Activated T-cell treated with anti-CD3 and anti-CD28 coated beads, Interleukin-2, amount 50 U/mL, for 72 hours (primary cell): ENCODE measurements around the gene CAMKMT. TPM values are rescaled to one million over a fixed set of nuclear protein-coding genes. Genes with fewer than 3 reads are reported as not detected.

ENCODE experiments used
- ATAC-seq, 2 donors: fragments of 150-1000 bp; cut with Tn5 transposase; replicated peaks in 1 of 2; 2 replicates each; pipeline ENCODE4 v1.10.0; 2021; ENCODE audit warnings: moderate library complexity in 2 of 2, mild to moderate bottlenecking in 1 of 2
- DNase-seq, 2 donors: peaks; one replicate each; pipeline ENCODE4 v3.0.0; 2021 to 2022; ENCODE audit warnings: mixed read lengths in 1 of 2
- H3K27ac Mint-ChIP-seq: one replicate; pipeline ENCODE4 v1.8.0; 2022; ENCODE audit warnings: mild to moderate bottlenecking, moderate library complexity, mixed read lengths
- H3K27me3 Mint-ChIP-seq: one replicate; pipeline ENCODE4 v1.8.0; 2022; ENCODE audit warnings: low read depth, mixed read lengths
- H3K36me3 Mint-ChIP-seq, 2 donors: one replicate each; pipeline ENCODE4 v1.8.0; 2022; ENCODE audit warnings: mixed read lengths in 2 of 2, mild to moderate bottlenecking in 1 of 2; ENCODE audit not compliant: insufficient read depth in 2 of 2
- H3K4me1 Mint-ChIP-seq: one replicate; pipeline ENCODE4 v1.8.0; 2022; ENCODE audit warnings: low read depth, mixed read lengths
- H3K4me3 Mint-ChIP-seq, 2 donors: one replicate each; pipeline ENCODE4 v1.8.0; 2022; ENCODE audit warnings: mild to moderate bottlenecking in 2 of 2, mixed read lengths in 2 of 2, moderate library complexity in 2 of 2
- H3K9me3 Mint-ChIP-seq, 2 donors: one replicate each; pipeline ENCODE4 v1.8.0; 2022; ENCODE audit warnings: mixed read lengths in 2 of 2
- total RNA-seq, 2 donors: library from RNA; stranded (reverse); gene quantifications; one replicate each; pipeline ENCODE4 v1.2.3, GENCODE V29; 2022

Gene CAMKMT
- total RNA-seq, 2 donors from 2014 or later, result 26.1 to 26.5 TPM

- Mint-ChIP-seq H3K27me3 (no peaks in the 10 kb centered on the region), H3K4me1 (no peaks in the 10 kb centered on the region), H3K9me3 (no peaks in the 10 kb centered on the region), H3K36me3 (peaks cover 2 to 4% of the 10 kb centered on the region in 2 donors), H3K27ac (no peak overlapping the region), H3K4me3 (no peak overlapping the region)
- no peak for ATAC-seq
- no peak for DNase-seq
These were observed 175.5 kb downstream of the CAMKMT start for GRCh38 chr2:44537264-44537663.

DNA sequence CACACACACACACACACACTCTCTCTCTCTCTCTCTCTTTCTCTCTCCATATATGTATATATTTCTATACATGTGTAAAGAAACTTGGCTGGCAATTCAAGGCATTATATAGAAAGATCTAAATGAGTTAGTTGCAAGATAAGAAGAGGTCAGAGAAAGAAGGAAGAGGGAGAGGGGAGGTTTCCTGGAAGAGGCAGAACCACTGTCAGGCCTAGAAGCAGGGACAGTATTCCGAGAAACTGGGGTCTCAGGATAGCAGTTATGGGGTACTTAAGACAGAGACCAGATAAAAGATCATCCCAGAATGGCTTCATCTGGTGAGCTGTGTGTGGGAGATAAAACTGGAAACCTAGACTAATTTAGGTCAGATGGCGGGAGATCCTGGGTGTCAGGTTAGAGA is 180.8 kb downstream of the CAMKMT start:
- no peak overlapping the region for H3K4me3 Mint-ChIP-seq
- H3K27me3 Mint-ChIP-seq, result no peaks in the 10 kb centered on the region
- H3K27ac Mint-ChIP-seq, result no peak overlapping the region
- H3K4me1 Mint-ChIP-seq, result no peaks in the 10 kb centered on the region
- no peaks in the 10 kb centered on the region for H3K9me3 Mint-ChIP-seq
- DNase-seq, result no peak
- H3K36me3 Mint-ChIP-seq, result no peaks in the 10 kb centered on the region
- ATAC-seq, result no peak

DNA sequence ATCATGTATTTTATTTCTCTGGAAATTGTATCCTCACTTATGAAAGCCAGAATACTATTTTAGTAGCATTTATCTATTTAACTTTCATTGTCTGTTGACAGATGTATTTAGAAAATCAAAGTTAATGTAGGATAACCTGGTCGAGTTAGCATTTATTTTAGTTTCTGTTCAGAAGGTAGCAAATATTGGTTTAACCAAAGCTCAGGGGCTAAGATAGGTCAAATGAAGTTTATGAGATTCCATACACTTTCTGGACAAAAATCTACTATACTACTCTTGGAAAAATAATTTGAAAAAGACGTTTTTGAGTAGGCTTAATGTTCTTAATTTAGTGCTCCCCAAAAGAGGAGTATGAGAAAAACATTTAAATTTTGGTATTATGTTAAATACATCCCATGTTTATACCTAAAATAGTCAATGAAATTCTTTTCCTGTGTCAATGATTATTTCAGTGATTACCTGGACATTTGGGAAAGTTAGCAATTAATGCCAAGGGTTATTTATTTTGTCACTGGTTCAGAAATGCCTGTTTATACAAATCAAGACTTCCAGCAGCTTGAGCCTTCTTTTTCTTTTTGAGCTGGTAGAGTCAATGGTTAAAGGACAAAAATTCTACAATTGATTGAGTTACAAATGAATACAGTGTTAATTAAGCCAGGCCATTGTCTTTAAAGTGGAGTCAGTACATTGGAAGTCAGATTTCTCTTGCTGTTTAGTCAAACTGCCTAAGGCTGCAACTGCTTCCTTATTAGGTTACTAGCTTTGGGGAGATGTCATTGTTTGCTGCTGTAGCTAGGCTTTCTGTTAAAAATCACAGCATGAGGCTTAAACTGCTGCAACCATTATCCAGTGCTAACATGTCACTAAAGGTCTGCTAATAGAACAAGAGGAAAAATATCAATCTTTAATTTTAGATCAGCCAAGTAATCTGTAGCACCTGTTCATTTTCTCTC is 182.3 kb downstream of the CAMKMT start:
- DNase-seq (no peak), ATAC-seq (no peak)
- no peaks in the 10 kb centered on the region for H3K9me3 Mint-ChIP-seq
- no peaks in the 10 kb centered on the region for H3K27me3 Mint-ChIP-seq
- H3K27ac Mint-ChIP-seq, result no peak overlapping the region
- no peaks in the 10 kb centered on the region for H3K36me3 Mint-ChIP-seq
- no peaks in the 10 kb centered on the region for H3K4me1 Mint-ChIP-seq
- H3K4me3 Mint-ChIP-seq, result no peak overlapping the region

DNA sequence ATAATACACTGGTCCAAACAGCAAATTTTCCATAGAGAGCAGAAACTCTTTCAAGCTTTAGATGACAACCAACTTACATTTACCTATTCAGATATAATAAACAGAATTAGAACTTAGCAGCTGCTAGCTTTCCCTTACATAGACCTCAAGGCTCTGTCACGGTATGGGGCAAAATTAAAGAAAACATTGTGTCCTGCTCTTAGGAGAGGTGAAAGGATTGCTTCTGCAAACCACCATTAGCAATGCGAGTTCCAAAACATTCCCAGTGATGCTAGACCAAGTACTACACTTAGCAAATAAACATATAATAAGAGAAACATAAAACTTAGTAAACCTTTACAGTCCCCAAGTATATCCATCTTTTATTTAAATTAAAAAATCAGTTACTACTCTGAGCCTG is 183.3 kb downstream of the CAMKMT start:
- Mint-ChIP-seq H3K27me3 (no peaks in the 10 kb centered on the region), H3K9me3 (no peaks in the 10 kb centered on the region), H3K4me3 (no peak overlapping the region), H3K36me3 (no peaks in the 10 kb centered on the region), H3K27ac (no peak overlapping the region), H3K4me1 (no peaks in the 10 kb centered on the region)
- DNase-seq, result no peak
- no peak for ATAC-seq

DNA sequence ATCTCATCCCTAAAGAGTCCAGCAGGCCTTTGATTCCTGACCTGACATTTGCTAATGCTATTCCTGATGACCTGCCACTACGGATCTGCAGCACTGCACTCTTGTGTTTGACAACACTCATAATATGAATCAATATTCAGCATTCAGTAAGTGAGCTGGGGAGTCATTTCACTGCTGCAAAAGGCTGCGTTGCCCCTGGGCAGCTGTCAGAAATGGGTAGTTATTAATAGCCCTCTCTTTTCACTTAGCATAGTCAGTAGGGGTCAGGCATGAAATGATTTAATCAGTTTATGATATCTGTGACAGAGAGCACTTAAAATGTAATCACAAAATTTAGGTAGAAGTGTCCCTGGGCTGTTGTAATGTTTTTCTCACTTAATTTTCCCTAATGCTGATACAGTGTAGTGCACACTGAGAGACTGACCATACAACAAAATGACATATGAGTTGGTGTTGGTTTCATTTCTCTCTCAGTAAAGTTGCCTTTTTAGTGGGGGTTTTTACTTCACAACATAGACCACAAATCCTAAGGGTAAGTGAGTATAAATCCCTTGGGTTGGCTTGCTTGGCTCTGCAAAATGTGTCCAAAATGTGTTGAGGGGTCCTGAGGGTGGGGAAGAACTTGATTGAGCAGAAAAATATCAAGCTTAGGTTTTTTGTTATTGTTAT is 184.8 kb downstream of the CAMKMT start:
- Mint-ChIP-seq H3K4me1 (peaks cover 10% of the 10 kb centered on the region), H3K36me3 (no peaks in the 10 kb centered on the region), H3K27ac (no peak overlapping the region), H3K4me3 (no peak overlapping the region), H3K27me3 (no peaks in the 10 kb centered on the region), H3K9me3 (no peaks in the 10 kb centered on the region)
- DNase-seq (no peak), ATAC-seq (no peak)

- peaks cover 10% of the 10 kb centered on the region for H3K4me1 Mint-ChIP-seq
- DNase-seq (no peak), ATAC-seq (no peak)
- H3K4me3 Mint-ChIP-seq, result no peak overlapping the region
- H3K27ac Mint-ChIP-seq, result no peak overlapping the region
- no peaks in the 10 kb centered on the region for H3K36me3 Mint-ChIP-seq
- no peaks in the 10 kb centered on the region for H3K27me3 Mint-ChIP-seq
- no peaks in the 10 kb centered on the region for H3K9me3 Mint-ChIP-seq
These were observed 186.0 kb downstream of the CAMKMT start for GRCh38 chr2:44547718-44548117.

GRCh38 chr2:44548221-44549098 is 186.7 kb downstream of the CAMKMT start:
- Mint-ChIP-seq H3K27me3 (no peaks in the 10 kb centered on the region), H3K27ac (peak overlapping the region; percentile 29), H3K36me3 (no peaks in the 10 kb centered on the region), H3K4me1 (peaks cover 10% of the 10 kb centered on the region), H3K9me3 (no peaks in the 10 kb centered on the region), H3K4me3 (no peak overlapping the region)
- ATAC-seq (no peak), DNase-seq (no peak)

DNA sequence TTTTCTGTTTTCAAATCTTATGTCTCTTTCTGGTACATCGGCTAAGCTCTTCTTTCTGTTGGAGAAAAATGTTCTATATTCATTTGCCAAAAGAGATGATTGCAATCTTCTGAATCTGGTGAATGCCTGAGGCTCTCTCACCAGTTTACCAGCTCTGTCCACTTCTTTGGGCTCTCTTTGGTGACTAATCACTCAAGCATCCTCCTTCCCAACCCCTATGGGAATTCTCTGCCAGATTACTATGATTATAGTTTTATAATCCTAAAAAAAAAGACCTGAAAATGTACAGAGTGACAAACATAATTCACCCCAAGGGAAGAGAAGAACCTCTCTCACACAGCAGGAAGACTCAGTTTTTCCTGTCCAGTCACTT is 187.3 kb downstream of the CAMKMT start:
- H3K27ac Mint-ChIP-seq, result no peak overlapping the region
- no peaks in the 10 kb centered on the region for H3K36me3 Mint-ChIP-seq
- no peak for ATAC-seq
- H3K9me3 Mint-ChIP-seq, result no peaks in the 10 kb centered on the region
- H3K4me1 Mint-ChIP-seq, result peaks cover 10% of the 10 kb centered on the region
- no peak for DNase-seq
- H3K27me3 Mint-ChIP-seq, result no peaks in the 10 kb centered on the region
- no peak overlapping the region for H3K4me3 Mint-ChIP-seq

GRCh38 chr2:44549856-44550255 is 188.1 kb downstream of the CAMKMT start:
- no peak for ATAC-seq

DNA sequence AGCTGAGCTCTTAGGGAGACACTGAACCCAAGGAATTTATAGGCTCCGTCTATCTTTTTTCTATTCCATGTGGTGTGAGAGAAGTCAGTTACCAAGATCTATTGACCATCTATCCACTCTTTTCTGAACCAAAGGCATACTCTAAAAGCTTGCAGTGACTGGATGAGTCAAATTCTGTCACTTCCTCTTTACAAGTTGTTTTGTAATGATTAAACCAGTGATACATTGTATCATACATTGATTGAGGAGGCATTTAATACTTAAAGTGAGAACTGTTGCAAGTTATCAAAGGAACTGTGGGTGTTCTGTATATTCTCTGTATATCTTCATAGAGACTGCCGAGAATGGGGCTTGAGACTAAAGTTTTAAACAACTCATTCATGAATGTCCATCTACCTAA is 188.8 kb downstream of the CAMKMT start:
- ATAC-seq (peak; percentile 82 to 90), DNase-seq (no peak)
- Mint-ChIP-seq H3K9me3 (peaks cover 0 to 3% of the 10 kb centered on the region in 2 donors), H3K27ac (no peak overlapping the region), H3K4me3 (no peak overlapping the region), H3K4me1 (peaks cover 10% of the 10 kb centered on the region), H3K36me3 (no peaks in the 10 kb centered on the region), H3K27me3 (no peaks in the 10 kb centered on the region)

More at GRCh38 chr2:44549856-44550255, 188.1 kb downstream of the CAMKMT start:
- no peak overlapping the region for H3K27ac Mint-ChIP-seq
- H3K4me3 Mint-ChIP-seq, result no peak overlapping the region
- no peaks in the 10 kb centered on the region for H3K36me3 Mint-ChIP-seq
- H3K4me1 Mint-ChIP-seq, result peaks cover 10% of the 10 kb centered on the region
- no peak for DNase-seq
- peaks cover 0 to under 1% of the 10 kb centered on the region in 2 donors for H3K9me3 Mint-ChIP-seq
- H3K27me3 Mint-ChIP-seq, result no peaks in the 10 kb centered on the region

DNA sequence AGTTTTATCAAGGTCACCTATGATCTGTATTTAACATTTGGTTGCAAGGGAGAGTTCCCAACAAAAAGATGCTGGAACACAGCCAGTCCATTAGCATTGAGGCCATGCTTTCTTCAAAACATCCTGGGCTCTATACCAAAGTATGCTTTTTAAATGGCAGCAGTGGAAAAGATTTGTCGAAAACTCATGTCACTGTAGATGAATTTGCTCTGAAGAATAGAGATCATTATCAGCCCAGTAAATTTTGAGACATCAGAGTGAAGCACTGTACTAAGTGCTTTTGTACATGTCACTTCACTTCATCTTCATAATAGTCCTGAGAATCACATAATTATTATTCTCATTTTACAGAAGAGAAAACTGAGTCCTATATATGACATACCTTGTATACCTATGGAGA is 189.8 kb downstream of the CAMKMT start:
- Mint-ChIP-seq H3K9me3 (peaks cover 0 to 3% of the 10 kb centered on the region in 2 donors), H3K36me3 (no peaks in the 10 kb centered on the region), H3K4me1 (peaks cover 10% of the 10 kb centered on the region), H3K4me3 (no peak overlapping the region), H3K27ac (no peak overlapping the region), H3K27me3 (no peaks in the 10 kb centered on the region)
- DNase-seq (no peak), ATAC-seq (no peak)

- no peaks in the 10 kb centered on the region for H3K36me3 Mint-ChIP-seq
- H3K9me3 Mint-ChIP-seq, result peaks cover 0 to 3% of the 10 kb centered on the region in 2 donors
- no peaks in the 10 kb centered on the region for H3K27me3 Mint-ChIP-seq
- DNase-seq (no peak), ATAC-seq (no peak)
- H3K27ac Mint-ChIP-seq, result no peak overlapping the region
- H3K4me3 Mint-ChIP-seq, result no peak overlapping the region
- H3K4me1 Mint-ChIP-seq, result peaks cover 10% of the 10 kb centered on the region
These were observed 191.7 kb downstream of the CAMKMT start for GRCh38 chr2:44553456-44553855.

DNA sequence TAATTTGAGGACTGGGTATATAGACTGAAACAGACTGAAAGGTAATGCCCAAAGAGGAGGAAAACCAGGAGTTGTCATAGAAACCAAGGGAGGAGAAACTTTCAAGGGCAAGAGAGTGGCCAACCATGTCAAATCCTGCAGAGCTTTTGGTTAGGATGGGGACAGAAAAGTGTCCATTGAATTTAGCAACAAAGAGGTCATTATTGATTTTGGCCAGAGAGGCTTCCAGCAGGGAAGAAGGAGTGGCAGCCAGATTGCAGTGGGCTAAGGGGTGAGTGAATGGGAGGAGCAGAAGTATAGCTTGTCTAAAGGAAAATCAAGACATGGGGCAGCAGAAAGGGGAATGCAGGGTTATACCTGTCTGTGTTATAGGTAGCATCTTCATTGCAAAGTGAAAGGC is 194.0 kb downstream of the CAMKMT start:
- Mint-ChIP-seq H3K36me3 (no peaks in the 10 kb centered on the region), H3K4me1 (peaks cover 5% of the 10 kb centered on the region), H3K9me3 (peaks cover 0 to 3% of the 10 kb centered on the region in 2 donors), H3K27me3 (no peaks in the 10 kb centered on the region), H3K4me3 (no peak overlapping the region), H3K27ac (no peak overlapping the region)
- DNase-seq (no peak), ATAC-seq (no peak)
